ENCODE measurements around the gene KCNQ1. TPM values are rescaled to one million over a fixed set of nuclear protein-coding genes. Genes with fewer than 3 reads are reported as not detected.

The KCNQ1 gene
- total RNA-seq, 6 donors from 2014 or later, result 18.0 to 45.4 (median 32.7) TPM

GRCh38 chr11:2721210-2721916 is 276.6 kb downstream of the KCNQ1 start:
- Histone ChIP-seq H3K36me3 (no peaks in the 10 kb centered on the region), H3K27me3 (no peaks in the 10 kb centered on the region), H3K4me1 (peaks cover 0 to 3% (median 0%) of the 10 kb centered on the region in 4 donors), H3K4me3 (no peak overlapping the region), H3K27ac (no peak overlapping the region), H3K9me3 (no peaks in the 10 kb centered on the region)
- 91 to 93% methylated on average over 16 to 26 of the region's 27 CpGs for WGBS, 2 donors
- TF ChIP-seq POLR2A (IDR thresholded peaks at IDR 0.05) (no peak), EP300 (IDR thresholded peaks at IDR 0.05) (no peak), CTCF (IDR thresholded peaks at IDR 0.05) (no peak), POLR2AphosphoS5 (IDR thresholded peaks at IDR 0.05) (no peak)
- ATAC-seq (ENCODE audit: low FRiP score in 2 of 2) (no peak), DNase-seq (peak in 1 of 2 donors; percentile 50)

- H3K27me3 ChIP-seq, result no peaks in the 10 kb centered on the region
- H3K36me3 ChIP-seq, result no peaks in the 10 kb centered on the region
- no peak overlapping the region for H3K4me3 ChIP-seq
- 83 to 89% methylated on average over 10 to 15 of the region's 15 CpGs for WGBS, 2 donors
- no peak overlapping the region for H3K27ac ChIP-seq
- DNase-seq, result peak in 1 of 2 donors; percentile 43
- ATAC-seq (ENCODE audit: low FRiP score in 2 of 2), result no peak
- peaks cover 0 to 3% (median 0%) of the 10 kb centered on the region in 4 donors for H3K4me1 ChIP-seq
- no peaks in the 10 kb centered on the region for H3K9me3 ChIP-seq
- TF ChIP-seq POLR2AphosphoS5 (IDR thresholded peaks at IDR 0.05) (no peak), EP300 (IDR thresholded peaks at IDR 0.05) (no peak), CTCF (IDR thresholded peaks at IDR 0.05) (no peak), POLR2A (IDR thresholded peaks at IDR 0.05) (no peak)
Measured at GRCh38 chr11:2722955-2723354, 278.1 kb downstream of the KCNQ1 start.

- Histone ChIP-seq H3K4me3 (no peak overlapping the region), H3K4me1 (peaks cover 0 to 3% (median 0%) of the 10 kb centered on the region in 4 donors), H3K27me3 (no peaks in the 10 kb centered on the region), H3K36me3 (no peaks in the 10 kb centered on the region), H3K9me3 (no peaks in the 10 kb centered on the region), H3K27ac (no peak overlapping the region)
- DNase-seq (no peak), ATAC-seq (ENCODE audit: low FRiP score in 2 of 2) (no peak)
- TF ChIP-seq POLR2AphosphoS5 (IDR thresholded peaks at IDR 0.05) (no peak), EP300 (IDR thresholded peaks at IDR 0.05) (no peak), CTCF (IDR thresholded peaks at IDR 0.05) (no peak)
- WGBS, 2 donors, result 88 to 97% methylated on average over 13 to 16 of the region's 16 CpGs
Measured at GRCh38 chr11:2724104-2724503, 279.3 kb downstream of the KCNQ1 start.

GRCh38 chr11:2724653-2725367 is 280.0 kb downstream of the KCNQ1 start:
- 63 to 74% methylated on average over 12 to 20 of the region's 20 CpGs for WGBS, 2 donors
- Histone ChIP-seq H3K9me3 (no peaks in the 10 kb centered on the region), H3K4me3 (no peak overlapping the region), H3K27me3 (no peaks in the 10 kb centered on the region), H3K4me1 (peaks cover 0 to 3% (median 0%) of the 10 kb centered on the region in 4 donors), H3K27ac (no peak overlapping the region), H3K36me3 (no peaks in the 10 kb centered on the region)
- peak in 1 of 2 donors; percentile 64 for ATAC-seq (ENCODE audit: low FRiP score in 2 of 2)
- peak; percentile 30 to 36 for DNase-seq
- no peak for TF ChIP-seq POLR2AphosphoS5 (IDR thresholded peaks at IDR 0.05)
- TF ChIP-seq POLR2A (IDR thresholded peaks at IDR 0.05), result no peak
- TF ChIP-seq CTCF (IDR thresholded peaks at IDR 0.05), result no peak
- TF ChIP-seq EP300 (IDR thresholded peaks at IDR 0.05), result no peak

Measured in upper lobe of left lung (tissue), 6 donors.